Ascending aorta (tissue), 2 donors: Measurements from ENCODE around the gene FBXO17. TPM values are rescaled to one million over a fixed set of nuclear protein-coding genes. Genes with fewer than 3 reads are reported as not detected.

ENCODE experiments used
- DNase-seq, 2 donors: peaks; one replicate each; pipeline ENCODE4 v3.0.0-alpha.2; 2019; ENCODE audit warnings: low spot score in 2 of 2
- H3K27ac ChIP-seq, 2 donors: fragments of 200-600 bp; sonication (generic); one replicate each; pipeline ENCODE4 v1.5.1; 2016 to 2017; ENCODE audit warnings: mild to moderate bottlenecking in 1 of 2
- H3K27me3 ChIP-seq: fragments of 200-600 bp; sonication (generic); one replicate; pipeline ENCODE4 v1.5.1; 2017
- H3K36me3 ChIP-seq, 2 donors: fragments of 200-600 bp; sonication (generic); one replicate each; pipeline ENCODE4 v1.5.1; 2016
- H3K4me1 ChIP-seq, 2 donors: fragments of 200-600 bp; sonication (generic); one replicate each; pipeline ENCODE4 v1.5.1; 2016 to 2017; ENCODE audit warnings: mild to moderate bottlenecking in 1 of 2
- H3K4me3 ChIP-seq, 2 donors: fragments of 200-600 bp; sonication (generic); one replicate each; pipeline ENCODE4 v1.5.1; 2016 to 2017; ENCODE audit warnings: mild to moderate bottlenecking in 1 of 2
- H3K9me3 ChIP-seq, 2 donors: fragments of 200-600 bp; sonication (generic); one replicate each; pipeline ENCODE4 v1.5.1; 2016
- CTCF ChIP-seq, 3 experiments: fragments of 200-600 bp in 2 of 3; fragments of 450-650 bp in 1 of 3; sonication (generic) in 2 of 3; IDR thresholded peaks; one replicate each; pipeline ENCODE4 v1.5.1; 2016 to 2019; ENCODE audit warnings: antibody characterized with exemption in 3 of 3, mild to moderate bottlenecking in 1 of 3, moderate library complexity in 1 of 3
- intact Hi-C: fragments of 100-400 bp; cut with DNase I; formaldehyde crosslinking; loops from one replicate; pipeline ENCODE4 v1.15.1; 2023
- total RNA-seq: library from RNA; depleted of rRNA; stranded (reverse); fragments of >200 nt; gene quantifications from one replicate; pipeline ENCODE4 v1.1.0, GENCODE V29; 2016

Gene FBXO17
- total RNA-seq = 47.4 TPM

DNA sequence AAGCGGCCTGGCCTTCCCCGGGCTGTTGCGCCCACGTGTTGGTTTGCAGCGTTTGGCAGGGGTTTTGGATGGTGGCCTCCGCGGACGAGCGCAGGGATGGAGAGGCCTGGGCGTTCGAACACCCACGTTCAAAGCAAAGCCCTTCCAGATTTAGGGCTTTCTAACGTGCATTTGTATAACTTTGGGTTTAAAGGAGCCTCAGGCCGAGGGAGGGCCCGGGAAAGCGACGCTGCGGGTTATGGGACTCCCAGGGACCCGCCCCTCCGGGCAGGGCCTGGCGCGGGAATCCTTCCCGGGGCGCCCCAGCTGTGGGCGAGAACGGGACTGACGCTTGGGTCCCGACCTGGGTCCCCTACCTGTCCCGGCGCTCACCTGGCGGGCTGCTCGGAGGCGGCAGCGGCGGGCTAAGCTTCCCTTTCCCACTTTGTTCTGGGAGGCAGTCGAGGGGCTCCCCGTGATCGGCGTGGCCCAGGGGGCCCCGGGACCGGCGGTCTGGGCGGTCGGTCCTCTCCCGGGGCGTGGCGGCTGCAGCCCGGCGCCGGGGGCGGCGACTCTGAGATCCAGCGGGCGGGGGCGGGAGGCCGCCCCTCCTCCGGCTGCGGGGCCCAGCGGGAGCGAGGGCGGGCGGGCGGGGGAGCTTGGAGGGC, at the start of gene FBXO17:
TSS of gene FBXO17 (minus strand) at position 529 of the 647 bp plus-strand sequence. CDS start 25,423 bp downstream, outside the sequence.
- intact Hi-C loops = loop anchor here (2.0 to 5.0 kb wide), 3 partner anchors 45 to 367 kb away; partner anchors contain the start of genes MRPS12, SAMD4B and SARS2
- H3K4me1 ChIP-seq = peaks cover 0 to 11% of the 10 kb centered on the region in 2 donors
- TF ChIP-seq CTCF (IDR thresholded peaks at IDR 0.05) = no peak
- H3K4me3 ChIP-seq = peak within 1 kb of the TSS; percentile 75 to 88
- DNase-seq = peak in 1 of 2 donors; percentile 75
- peak within 1 kb of the TSS; percentile 91 to 94 for H3K27ac ChIP-seq
- H3K9me3 ChIP-seq = no peaks in the 10 kb centered on the region
- no peaks in the 10 kb centered on the region for H3K36me3 ChIP-seq
- H3K27me3 ChIP-seq = no peaks in the 10 kb centered on the region

- Histone ChIP-seq H3K27me3 (no peaks in the 10 kb centered on the region), H3K27ac (no peak overlapping the region), H3K9me3 (no peaks in the 10 kb centered on the region), H3K4me1 (no peaks in the 10 kb centered on the region), H3K36me3 (peaks cover 6 to 20% of the 10 kb centered on the region in 2 donors), H3K4me3 (no peak overlapping the region)
- TF ChIP-seq CTCF (IDR thresholded peaks at IDR 0.05) = no peak
- DNase-seq = no peak
- intact Hi-C loops = no loop called here
Measured at GRCh38 chr19:39024875-39025641, 49.5 kb upstream of the FBXO17 start.

DNA sequence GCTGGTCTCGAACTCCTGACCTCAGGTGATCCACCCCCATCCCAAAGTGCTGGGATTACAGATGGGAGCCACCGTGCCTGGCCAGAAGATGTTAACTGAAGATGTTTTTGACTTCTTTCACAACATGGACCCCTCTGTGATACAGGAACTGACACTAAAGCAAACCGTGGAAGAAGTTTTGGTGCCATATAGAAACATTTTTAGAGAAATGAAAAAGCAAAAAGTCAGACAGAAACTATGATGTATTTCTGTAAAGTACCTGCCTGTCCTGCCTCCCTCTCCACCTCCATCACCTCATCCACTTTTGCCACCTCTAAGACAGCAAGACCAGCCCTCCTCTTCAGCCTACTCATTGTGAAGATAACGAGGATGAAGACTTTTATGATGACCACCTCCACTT, 45.5 kb upstream of the FBXO17 start:
- TF ChIP-seq CTCF (IDR thresholded peaks at IDR 0.05) = no peak
- no peaks in the 10 kb centered on the region for H3K4me1 ChIP-seq

DNA sequence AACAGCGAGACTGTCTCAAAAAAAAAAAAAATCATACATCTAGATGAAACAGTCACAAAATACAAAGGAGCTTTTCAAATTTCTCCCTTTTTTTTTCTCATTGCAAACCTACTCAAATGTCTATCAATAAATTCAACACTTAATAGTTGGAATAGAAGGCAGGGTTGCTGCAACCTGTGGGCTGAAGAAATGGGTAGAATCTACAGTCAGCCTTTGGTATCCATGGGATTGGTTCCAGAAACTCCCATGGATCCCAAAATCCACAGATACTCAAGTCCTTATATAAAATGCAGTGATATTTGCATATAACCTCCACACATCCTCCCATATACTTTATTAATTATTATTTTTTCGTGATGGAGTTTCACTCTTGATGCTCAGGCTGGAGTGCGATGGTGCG, 42.1 kb upstream of the FBXO17 start:
- no peak for DNase-seq
- TF ChIP-seq CTCF (IDR thresholded peaks at IDR 0.05) = no peak
- H3K27me3 ChIP-seq = no peaks in the 10 kb centered on the region
- H3K4me3 ChIP-seq = no peak overlapping the region
- H3K36me3 ChIP-seq = no peaks in the 10 kb centered on the region
- H3K27ac ChIP-seq = no peak overlapping the region
- H3K4me1 ChIP-seq = no peaks in the 10 kb centered on the region
- H3K9me3 ChIP-seq = peaks cover 0 to 3% of the 10 kb centered on the region in 2 donors
- intact Hi-C loops = no loop called here

More for the DNA sequence above, 45.5 kb upstream of the FBXO17 start:
- no peak for DNase-seq
- Histone ChIP-seq H3K27me3 (no peaks in the 10 kb centered on the region), H3K9me3 (peaks cover 0 to 3% of the 10 kb centered on the region in 2 donors), H3K4me3 (no peak overlapping the region), H3K36me3 (peaks cover 0 to 4% of the 10 kb centered on the region in 2 donors), H3K27ac (no peak overlapping the region)
- intact Hi-C loops = no loop called here

DNA sequence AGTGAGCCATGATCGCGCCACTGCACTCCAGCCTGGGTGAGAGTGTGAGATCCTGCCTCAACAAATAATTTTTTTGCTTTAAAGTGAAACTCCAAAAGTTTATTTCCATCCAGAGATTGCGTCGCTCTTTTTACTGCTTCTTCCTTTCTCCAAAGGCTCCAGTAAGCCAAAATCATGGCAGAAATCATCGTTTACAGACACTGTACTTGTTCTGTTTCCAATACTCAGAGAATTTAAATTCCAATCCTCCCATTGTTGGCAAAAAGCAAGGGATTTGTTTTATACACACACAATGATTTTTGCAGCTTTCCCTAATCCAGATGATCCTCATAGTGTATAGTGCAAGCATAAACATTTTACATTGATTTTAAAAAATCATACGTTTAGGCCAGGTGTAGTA, 41.5 kb upstream of the FBXO17 start:
- Histone ChIP-seq H3K27me3 (no peaks in the 10 kb centered on the region), H3K27ac (no peak overlapping the region), H3K36me3 (no peaks in the 10 kb centered on the region), H3K4me1 (no peaks in the 10 kb centered on the region), H3K9me3 (peaks cover 0 to 3% of the 10 kb centered on the region in 2 donors), H3K4me3 (no peak overlapping the region)
- intact Hi-C loops = no loop called here
- no peak for TF ChIP-seq CTCF (IDR thresholded peaks at IDR 0.05)
- DNase-seq = no peak
